ENCODE measurements around the gene TSHZ2.

The TSHZ2 gene

GRCh38 chr20:53079828-53080686, 107.9 kb downstream of the TSHZ2 start:
- H3K27ac ChIP-seq = no peak overlapping the region
- no peak for TF ChIP-seq ZFX (IDR thresholded peaks at IDR 0.05)
- TF ChIP-seq, protein P1, sequence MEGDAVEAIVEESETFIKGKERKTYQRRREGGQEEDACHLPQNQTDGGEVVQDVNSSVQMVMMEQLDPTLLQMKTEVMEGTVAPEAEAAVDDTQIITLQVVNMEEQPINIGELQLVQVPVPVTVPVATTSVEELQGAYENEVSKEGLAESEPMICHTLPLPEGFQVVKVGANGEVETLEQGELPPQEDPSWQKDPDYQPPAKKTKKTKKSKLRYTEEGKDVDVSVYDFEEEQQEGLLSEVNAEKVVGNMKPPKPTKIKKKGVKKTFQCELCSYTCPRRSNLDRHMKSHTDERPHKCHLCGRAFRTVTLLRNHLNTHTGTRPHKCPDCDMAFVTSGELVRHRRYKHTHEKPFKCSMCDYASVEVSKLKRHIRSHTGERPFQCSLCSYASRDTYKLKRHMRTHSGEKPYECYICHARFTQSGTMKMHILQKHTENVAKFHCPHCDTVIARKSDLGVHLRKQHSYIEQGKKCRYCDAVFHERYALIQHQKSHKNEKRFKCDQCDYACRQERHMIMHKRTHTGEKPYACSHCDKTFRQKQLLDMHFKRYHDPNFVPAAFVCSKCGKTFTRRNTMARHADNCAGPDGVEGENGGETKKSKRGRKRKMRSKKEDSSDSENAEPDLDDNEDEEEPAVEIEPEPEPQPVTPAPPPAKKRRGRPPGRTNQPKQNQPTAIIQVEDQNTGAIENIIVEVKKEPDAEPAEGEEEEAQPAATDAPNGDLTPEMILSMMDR (conservative IDR thresholded peaks at IDR 0.05) = no peak

DNA sequence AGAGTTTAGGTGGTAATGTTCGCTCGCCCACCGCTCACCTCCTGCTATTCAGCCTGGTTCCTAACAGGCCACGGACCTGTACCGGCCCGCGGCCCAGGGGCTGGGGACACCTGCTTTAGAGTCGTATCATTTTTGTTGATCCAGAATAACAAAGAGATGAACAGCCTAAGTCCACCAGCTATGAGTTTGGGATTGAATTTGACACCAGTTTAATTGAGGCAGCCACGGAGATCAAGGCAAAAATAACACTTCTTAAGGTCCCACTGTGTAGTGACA, 108.5 kb downstream of the TSHZ2 start:
- no peak overlapping the region for H3K27ac ChIP-seq

DNA sequence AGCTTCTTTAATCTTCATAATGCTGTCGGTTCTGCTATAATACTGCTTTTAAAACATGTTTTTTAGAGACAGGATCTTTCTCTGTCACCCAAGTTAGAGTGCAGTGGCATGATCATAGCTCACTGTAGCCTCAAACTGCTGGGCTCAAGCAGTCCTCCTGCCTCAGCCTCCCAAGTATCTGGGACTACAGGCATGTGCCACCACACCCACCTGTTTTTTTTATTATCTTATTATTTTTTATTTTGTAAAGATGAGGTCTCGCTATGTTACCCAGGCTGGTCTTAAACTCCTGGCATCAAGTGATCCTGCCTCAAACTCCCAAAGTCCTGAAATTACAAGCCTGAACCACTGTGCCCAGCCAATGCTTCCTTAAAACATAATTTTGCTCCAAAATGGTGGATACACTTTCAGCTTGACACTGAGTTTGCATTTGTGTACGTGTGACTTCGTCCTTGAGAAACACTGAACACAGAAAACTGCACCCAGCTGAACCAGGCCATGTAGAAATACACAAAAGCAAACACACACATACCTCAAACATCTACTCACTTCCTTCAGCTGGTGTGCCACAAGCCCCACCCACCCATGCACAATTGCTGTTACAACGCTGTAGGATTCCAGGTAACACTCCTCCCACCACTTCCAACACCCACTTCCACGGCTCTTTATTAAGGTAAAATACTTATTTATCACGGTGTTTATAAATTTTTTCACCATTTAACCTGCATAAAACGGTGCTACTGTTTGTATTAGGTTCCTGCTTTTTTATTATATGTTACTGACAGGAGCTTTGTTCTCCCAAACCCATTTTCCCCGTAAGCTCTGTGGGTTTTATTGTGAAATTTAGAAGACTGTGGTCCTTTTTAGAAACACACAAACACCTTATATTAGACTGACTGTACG, 109.1 kb downstream of the TSHZ2 start:
- no peak overlapping the region for H3K27ac ChIP-seq
- no peak for TF ChIP-seq ZFX (IDR thresholded peaks at IDR 0.05)
- TF ChIP-seq, protein P1 (conservative IDR thresholded peaks at IDR 0.05) = no peak

More for the DNA sequence above, 108.5 kb downstream of the TSHZ2 start:
- TF ChIP-seq, protein P1 (conservative IDR thresholded peaks at IDR 0.05) = no peak
- no peak for TF ChIP-seq ZFX (IDR thresholded peaks at IDR 0.05)

GRCh38 chr20:53081916-53082863, 110.0 kb downstream of the TSHZ2 start:
- no peak overlapping the region for H3K27ac ChIP-seq
- TF ChIP-seq ZFX (IDR thresholded peaks at IDR 0.05) = no peak
- TF ChIP-seq, protein P1 (conservative IDR thresholded peaks at IDR 0.05) = no peak

DNA sequence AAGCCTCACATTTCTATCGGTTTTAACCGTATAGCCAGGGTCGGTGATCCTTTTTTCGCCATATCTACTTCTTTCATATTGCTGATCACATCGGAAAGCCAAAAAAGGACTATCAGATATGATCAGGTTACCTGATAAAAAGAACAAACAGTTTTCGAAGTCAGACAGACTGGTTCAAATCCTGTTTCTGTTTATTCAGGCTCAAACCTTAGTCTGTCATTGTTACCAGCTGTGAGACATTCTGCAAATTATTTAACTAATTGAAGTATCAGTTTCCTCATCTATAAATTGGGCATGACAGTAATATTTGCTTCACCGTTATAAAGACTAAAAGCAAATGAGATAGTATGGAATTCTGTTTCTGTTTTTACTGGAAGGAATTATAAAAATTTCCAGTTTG, 111.3 kb downstream of the TSHZ2 start:
- TF ChIP-seq, protein P1 (conservative IDR thresholded peaks at IDR 0.05) = no peak
- no peak for TF ChIP-seq ZFX (IDR thresholded peaks at IDR 0.05)
- no peak overlapping the region for H3K27ac ChIP-seq

- TF ChIP-seq, protein P1 (conservative IDR thresholded peaks at IDR 0.05) = no peak
- no peak for TF ChIP-seq ZFX (IDR thresholded peaks at IDR 0.05)
- H3K27ac ChIP-seq = no peak overlapping the region
These were observed 112.3 kb downstream of the TSHZ2 start for GRCh38 chr20:53084408-53084997.

All from C4-2B (cell line).